ENCODE data around the gene COL13A1. TPM values are rescaled to one million over a fixed set of nuclear protein-coding genes. Genes with fewer than 3 reads are reported as not detected.

COL13A1 gene
- total and polyA plus RNA-seq, 2 of the 8 experiments (the other 6 are each of a cell fraction or from before 2014, with no cell fraction given): 2.6 to 5.2 TPM

DNA sequence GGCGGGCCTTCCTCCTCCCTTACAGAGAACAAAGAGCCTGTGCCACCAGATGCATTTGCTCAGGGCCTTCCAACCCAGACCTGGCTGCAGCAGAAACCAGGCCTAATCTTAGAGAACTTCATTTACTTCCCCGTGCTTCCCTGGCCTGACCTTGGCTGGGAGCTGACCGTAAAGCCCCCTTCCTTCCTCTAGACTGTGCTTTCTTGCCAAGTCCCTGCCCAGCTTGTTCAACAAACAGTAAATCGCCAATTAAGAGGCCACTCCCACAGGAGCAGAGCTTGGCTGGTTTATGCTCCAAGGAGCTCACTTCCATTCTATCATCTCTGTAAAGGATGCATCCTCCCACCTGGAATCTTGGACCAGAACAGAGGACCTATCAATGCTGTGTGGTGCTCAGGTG is 110.9 kb downstream of the COL13A1 start:
- Histone ChIP-seq H3K9me3 (ENCODE audit: insufficient read depth in 2 of 2, low read depth in 1 of 2, low read length in 1 of 2) (no peaks in the 10 kb centered on the region), H3K23me2 (ENCODE audit: low read depth, low read length) (no peaks in the 10 kb centered on the region; the same call in 1 of the 2 replicates), H3K4me1 (replicated peaks in 1 of 4; ENCODE audit: control insufficient read depth in 3 of 4, insufficient read depth in 4 of 4, low read length in 3 of 4) (peaks cover 0 to 3% (median 2%) of the 10 kb centered on the region in 4 experiments; a peak in 4 of 7 replicates), H3K4ac (replicated peaks; ENCODE audit: insufficient read length, low read depth, low read length) (no peak overlapping the region), H4K20me1 (replicated peaks in 1 of 2; ENCODE audit: control insufficient read depth in 1 of 2, insufficient read depth in 2 of 2, low read length in 2 of 2) (no peaks in the 10 kb centered on the region), H3K9ac (replicated peaks in 1 of 4; ENCODE audit: extremely low read depth in 1 of 4, low read depth in 3 of 4, low read length in 3 of 4) (no peak overlapping the region), H4K8ac (ENCODE audit: extremely low read depth, insufficient read depth, low read length) (no peak overlapping the region), H3K18ac (ENCODE audit: extremely low read depth, low read length) (no peak overlapping the region), H3K4me2 (ENCODE audit: insufficient read depth in 1 of 2, low read depth in 2 of 2, low read length in 2 of 2) (no peak overlapping the region), H3K56ac (replicated peaks; ENCODE audit: insufficient read length, low read depth, low read length) (no peak overlapping the region), H4K91ac (replicated peaks; ENCODE audit: insufficient read length, low read length) (no peak overlapping the region), H2AK5ac (ENCODE audit: low read depth, low read length) (no peak overlapping the region), H3K4me3 (ENCODE audit: extremely low read depth in 1 of 4, insufficient read depth in 2 of 4, low read depth in 3 of 4, low read length in 4 of 4) (no peak overlapping the region), H2BK120ac (replicated peaks; ENCODE audit: low read depth, low read length) (no peak overlapping the region), H2BK15ac (ENCODE audit: low read length) (peak overlapping the region; percentile 81; the same call in 1 of the 2 replicates), H3K36me3 (ENCODE audit: control insufficient read depth in 2 of 4, insufficient read depth in 4 of 4, low read length in 3 of 4) (no peaks in the 10 kb centered on the region), H2BK20ac (ENCODE audit: low read length) (no peak overlapping the region), H3K79me1 (ENCODE audit: low read depth, low read length) (no peaks in the 10 kb centered on the region), H3K23ac (ENCODE audit: insufficient read length) (no peak overlapping the region), H2AFZ (ENCODE audit: low read length) (no peak overlapping the region), H3K79me2 (ENCODE audit: control insufficient read depth in 1 of 2, insufficient read depth in 2 of 2, low read length in 2 of 2) (no peaks in the 10 kb centered on the region), H3K14ac (ENCODE audit: insufficient read length) (no peak overlapping the region), H3K27ac (ENCODE audit: low read depth, low read length) (no peak overlapping the region), H2BK5ac (ENCODE audit: low read depth, low read length) (no peak overlapping the region), H4K5ac (ENCODE audit: insufficient read length, low read depth, low read length) (no peak overlapping the region), H3K27me3 (replicated peaks in 1 of 4; ENCODE audit: control insufficient read depth in 3 of 4, extremely low read depth in 1 of 4, insufficient read depth in 3 of 4, low read length in 3 of 4) (peaks cover 0 to 3% (median 0%) of the 10 kb centered on the region in 4 experiments; a peak in 2 of 7 replicates), H2BK12ac (ENCODE audit: low read depth, low read length) (no peak overlapping the region; the same call in 1 of the 2 replicates)
- DNase-seq (ENCODE audit: low read depth in 1 of 2, low spot score in 2 of 2) (no peak), FAIRE-seq (no peak)
- ChIA-PET CTCF (ENCODE audit: partially characterized antibody) (interaction anchor here (0.7 to 14.1 kb wide), 23 partner anchors 8 to 397 kb away, joined by 3 to 321 read pairs (median 8); partner anchors contain the start of gene MACROH2A2), POLR2A (ENCODE audit: partially characterized antibody) (interaction anchor here (1.1 kb wide), 1 partner anchor 11 kb away, joined by 4 read pairs; no protein-coding TSS in a partner anchor)
- 83% methylated on average over 3 of the region's 4 CpGs; no CpG with 5 or more reads in 1 of the 2 experiments for WGBS, 2 experiments (ENCODE audit: extremely low coverage in 1 of 2, insufficient coverage in 1 of 2, insufficient read length in 1 of 2, insufficient replicate concordance in 2 of 2, low coverage in 1 of 2, low lambda C conversion rate in 2 of 2, missing lambda C conversion rate in 1 of 2)
- TF ChIP-seq CTBP2 (IDR thresholded peaks at IDR 0.05; ENCODE audit: borderline replicate concordance, insufficient read depth, insufficient read length, low read length) (no peak), TAF7 (optimal IDR thresholded peaks at IDR 0.05; ENCODE audit: borderline replicate concordance, low read depth, low read length) (no peak), CREB1 (IDR thresholded peaks at IDR 0.05) (no peak), CHD1 (IDR thresholded peaks at IDR 0.05; ENCODE audit: low read depth, low read length) (no peak), RAD21 (IDR thresholded peaks at IDR 0.05 in 1 of 2, conservative IDR thresholded peaks at IDR 0.05 in 1 of 2; ENCODE audit: low read depth in 2 of 2, low read length in 2 of 2) (no peak), BCL11A (IDR thresholded peaks at IDR 0.05; ENCODE audit: low read depth in 2 of 2, low read length in 2 of 2) (no peak), RNF2 (IDR thresholded peaks at IDR 0.05; ENCODE audit: borderline replicate concordance, low read depth, low read length, missing control alignments, poor library complexity, severe bottlenecking) (no peak), EP300 (IDR thresholded peaks at IDR 0.05; ENCODE audit: borderline replicate concordance in 1 of 2, low read depth in 2 of 2, low read length in 2 of 2) (no peak), SUZ12 (IDR thresholded peaks at IDR 0.05; ENCODE audit: low read length) (no peak), POLR2A (IDR thresholded peaks at IDR 0.05; ENCODE audit: control extremely low read depth in 1 of 2, low read depth in 2 of 2, low read length in 2 of 2) (no peak), NANOG (IDR thresholded peaks at IDR 0.05; ENCODE audit: insufficient read depth, low read depth, low read length, poor library complexity, severe bottlenecking) (no peak), ATF3 (IDR thresholded peaks at IDR 0.05; ENCODE audit: insufficient read depth, low read depth, low read length) (no peak)

Data from H1 (cell line).